ENCODE measurements around the gene DTWD2.
"Not testable (repeated sequence)": the region's sequence is repeated elsewhere in the genome, so short reads cannot be mapped to it uniquely, and the experiment has no call there.

DTWD2 gene

DNA sequence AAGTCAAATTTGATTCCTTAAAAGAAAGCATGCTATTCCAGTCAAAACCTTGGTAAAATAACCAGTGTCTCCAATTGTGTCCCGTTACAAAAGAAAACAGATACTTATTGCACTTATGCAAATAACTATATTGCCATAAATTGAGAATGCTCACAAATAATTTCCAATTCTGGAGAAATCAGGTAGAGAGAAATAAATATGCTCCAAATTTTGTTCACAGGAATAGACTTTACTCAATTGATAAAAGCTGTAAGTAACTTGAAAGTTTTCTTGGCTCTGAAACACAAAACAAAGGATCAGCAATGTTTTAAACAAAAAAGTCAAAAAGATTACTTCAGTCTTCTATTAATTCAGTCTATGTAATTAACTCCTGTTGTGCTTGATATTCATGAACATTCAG, 7.8 kb upstream of the DTWD2 start:
- DNase-seq: no peak

DNA sequence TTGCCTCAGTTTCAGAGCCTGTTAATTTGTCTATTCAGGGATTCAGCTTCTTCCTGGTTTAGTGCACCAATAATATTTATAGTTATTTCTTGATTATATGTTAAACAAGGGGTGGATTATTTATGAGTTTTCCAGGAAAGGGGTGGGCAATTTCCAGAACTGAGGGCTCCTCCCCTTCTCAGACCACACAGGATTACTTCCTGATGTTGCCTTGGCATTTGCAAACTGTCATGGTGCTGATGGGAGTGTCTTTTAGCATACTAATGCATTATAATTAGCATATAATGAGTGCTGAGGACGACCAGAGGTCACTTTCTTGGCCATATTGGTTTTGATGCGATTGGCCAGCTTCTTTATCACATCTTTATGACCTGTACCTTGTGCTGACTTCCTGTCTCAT, 6.2 kb upstream of the DTWD2 start:
- no peak for DNase-seq

GRCh38 chr5:118993118-118993517, 4.8 kb upstream of the DTWD2 start:
- not testable (repeated sequence) for DNase-seq

- not testable (repeated sequence) for DNase-seq
Measured at GRCh38 chr5:118992055-118992454, 3.7 kb upstream of the DTWD2 start.

DNA sequence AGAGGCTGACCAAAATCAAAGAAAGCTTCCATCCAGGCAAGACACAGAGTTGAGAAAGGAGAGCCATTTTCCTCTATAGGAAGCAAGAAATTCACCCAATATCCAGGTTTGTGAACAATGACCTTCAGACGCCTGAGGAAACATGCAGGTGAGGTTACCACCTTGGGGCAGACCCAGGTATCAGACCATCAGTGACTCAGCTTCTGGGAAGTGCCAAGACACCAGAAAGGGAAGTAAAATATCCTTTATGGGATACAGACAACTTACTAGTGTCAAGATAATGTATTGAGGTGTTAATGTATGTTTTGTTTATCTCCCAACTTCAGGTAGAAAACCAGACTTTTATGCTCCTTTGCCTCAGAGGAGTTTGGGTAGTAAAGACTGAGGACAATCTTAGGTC, 2.2 kb upstream of the DTWD2 start:
- no peak for DNase-seq

GRCh38 chr5:118989816-118990215, 1.5 kb upstream of the DTWD2 start:
- DNase-seq: no peak

DNA sequence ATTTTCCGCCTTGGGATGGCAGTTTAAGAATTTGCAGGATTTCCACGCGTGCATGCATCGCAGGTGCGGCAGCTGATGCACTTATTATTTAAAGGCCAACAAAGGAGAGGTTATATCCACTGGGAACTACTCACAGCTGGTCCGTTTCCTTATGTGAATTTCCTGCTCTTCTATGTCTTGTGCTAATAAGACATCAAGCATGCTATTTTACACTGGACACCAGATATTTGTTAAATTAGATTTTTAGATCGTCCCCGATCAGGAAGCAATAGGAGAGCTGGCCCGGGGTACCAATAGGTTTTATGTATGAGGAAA, 476 bp upstream of the DTWD2 start:
- no peak for DNase-seq

DNA sequence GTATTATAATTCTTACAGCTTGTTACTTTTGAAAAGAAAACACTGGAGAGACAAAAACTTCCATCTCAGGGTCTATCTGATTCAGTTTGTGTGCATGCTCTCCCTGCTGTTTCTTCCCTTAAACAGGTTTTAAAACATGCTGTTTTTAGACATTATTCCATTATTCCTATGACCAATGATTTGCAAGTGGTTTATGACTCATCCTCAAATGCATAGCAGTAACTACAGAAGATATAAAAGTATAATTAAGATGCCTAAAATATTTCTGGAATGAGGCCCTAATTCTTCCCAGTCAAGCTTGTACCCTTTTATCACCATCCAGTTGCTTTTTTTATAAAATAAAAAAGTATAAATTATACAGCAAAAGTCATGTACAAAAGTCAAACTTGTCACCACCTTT, 3.7 kb downstream of the DTWD2 start:
- no peak for DNase-seq

DNA sequence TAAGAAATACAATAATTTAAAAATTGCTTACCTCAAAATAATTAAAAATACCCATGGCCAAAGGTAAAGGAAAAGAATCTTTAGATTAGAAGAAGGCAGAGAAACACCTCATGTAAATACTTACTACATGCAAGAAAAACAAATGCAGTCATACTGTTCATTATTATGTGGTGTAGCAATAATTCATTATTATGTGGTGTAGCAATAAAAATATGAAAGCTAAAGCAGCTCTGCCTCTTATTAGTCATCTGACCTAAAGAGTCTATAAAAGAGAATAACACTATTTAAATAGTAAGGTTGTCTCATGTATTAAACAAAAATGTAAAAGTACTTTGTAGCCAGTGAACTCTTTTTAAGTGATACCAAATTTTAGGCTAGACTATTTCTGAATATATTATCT, 6.6 kb downstream of the DTWD2 start:
- no peak for DNase-seq

DNA sequence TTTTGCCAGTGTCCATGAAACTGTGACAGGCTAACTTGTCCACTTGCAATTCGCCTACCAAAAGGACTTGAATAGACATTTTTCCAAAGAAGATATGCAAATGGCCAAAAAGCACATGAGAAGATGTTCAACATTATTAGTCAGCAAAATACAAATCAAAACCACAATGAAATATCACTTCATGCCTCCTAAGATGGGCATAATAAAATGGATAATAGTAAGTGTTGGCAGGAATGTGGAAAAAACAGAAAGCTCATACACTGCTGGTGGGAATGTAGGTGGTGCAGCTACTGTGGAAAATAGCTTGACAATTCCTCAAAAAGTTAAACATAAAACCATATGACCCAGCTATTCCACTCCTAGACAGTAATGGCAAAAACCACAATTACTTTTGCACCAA, 7.9 kb downstream of the DTWD2 start:
- no peak for DNase-seq

- DNase-seq: no peak
Measured at GRCh38 chr5:118980017-118980416, 8.3 kb downstream of the DTWD2 start.

DNA sequence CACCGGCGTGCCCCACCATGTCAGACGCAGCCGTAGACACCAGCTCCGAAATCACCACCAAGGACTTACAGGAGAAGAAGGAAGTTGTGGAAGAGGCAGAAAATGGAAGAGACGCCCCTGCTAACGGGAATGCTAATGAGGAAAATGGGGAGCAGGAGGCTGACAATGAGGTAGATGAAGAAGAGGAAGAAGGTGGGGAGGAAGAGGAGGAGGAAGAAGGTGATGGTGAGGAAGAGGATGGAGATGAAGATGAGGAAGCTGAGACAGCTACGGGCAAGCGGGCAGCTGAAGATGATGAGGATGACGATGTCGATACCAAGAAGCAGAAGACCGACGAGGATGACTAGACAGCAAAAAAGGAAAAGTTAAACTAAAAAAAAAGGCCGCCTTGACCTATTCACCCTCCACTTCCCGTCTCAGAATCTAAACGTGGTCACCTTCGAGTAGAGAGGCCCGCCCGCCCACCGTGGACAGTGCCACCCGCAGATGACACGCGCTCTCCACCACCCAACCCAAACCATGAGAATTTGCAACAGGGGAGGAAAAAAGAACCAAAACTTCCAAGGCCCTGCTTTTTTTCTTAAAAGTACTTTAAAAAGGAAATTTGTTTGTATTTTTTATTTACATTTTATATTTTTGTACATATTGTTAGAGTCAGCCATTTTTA, 14.4 kb downstream of the DTWD2 start:
- DNase-seq: not testable (repeated sequence)

DNA sequence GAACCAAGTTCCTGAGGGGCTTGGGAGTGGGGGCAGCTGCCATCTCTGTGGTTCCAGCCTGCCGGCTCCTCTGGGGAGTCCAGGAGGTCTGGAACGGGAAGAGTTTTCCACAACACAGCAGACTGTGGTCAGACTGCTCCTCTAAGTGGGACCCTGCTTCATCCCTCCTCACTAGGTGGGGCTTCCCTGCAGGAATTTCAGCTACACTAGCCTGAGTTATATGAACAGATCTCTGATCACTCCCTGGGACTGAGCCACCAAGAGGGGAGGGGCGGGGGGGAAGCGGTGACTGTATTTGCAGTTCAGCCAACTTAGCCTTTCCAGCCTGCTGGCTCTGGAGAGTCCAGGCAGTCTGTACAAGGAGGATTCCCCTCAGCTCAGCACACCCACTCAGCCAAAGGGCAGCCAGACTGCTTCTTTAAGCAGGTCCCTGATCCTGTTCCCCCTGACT, 19.4 kb downstream of the DTWD2 start:
- DNase-seq: no peak

DNA sequence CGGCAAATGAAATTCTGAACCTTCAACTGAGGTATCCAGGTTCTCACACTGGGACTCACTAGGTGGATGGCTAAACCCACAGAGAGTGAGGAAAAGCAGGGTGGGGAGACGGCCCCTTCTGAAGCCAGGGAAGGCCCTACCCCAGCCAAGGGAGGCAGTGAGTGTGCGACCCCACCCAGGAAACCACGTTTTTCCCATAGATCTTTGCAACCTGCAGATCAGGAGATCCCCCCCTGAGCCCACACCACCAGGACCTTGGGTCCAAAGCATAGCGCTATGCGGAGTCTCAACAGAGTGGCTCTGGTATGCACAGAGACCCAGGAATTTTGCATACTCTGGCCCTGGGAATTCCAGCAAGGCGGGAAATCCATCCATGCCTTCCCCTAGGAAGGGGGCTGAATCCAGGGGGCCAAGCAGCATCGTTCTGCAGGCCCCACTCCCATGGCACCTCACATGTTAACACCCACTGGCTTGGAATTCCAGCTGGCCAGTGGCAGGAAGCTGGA, 19.9 kb downstream of the DTWD2 start:
- no peak for DNase-seq

DNA sequence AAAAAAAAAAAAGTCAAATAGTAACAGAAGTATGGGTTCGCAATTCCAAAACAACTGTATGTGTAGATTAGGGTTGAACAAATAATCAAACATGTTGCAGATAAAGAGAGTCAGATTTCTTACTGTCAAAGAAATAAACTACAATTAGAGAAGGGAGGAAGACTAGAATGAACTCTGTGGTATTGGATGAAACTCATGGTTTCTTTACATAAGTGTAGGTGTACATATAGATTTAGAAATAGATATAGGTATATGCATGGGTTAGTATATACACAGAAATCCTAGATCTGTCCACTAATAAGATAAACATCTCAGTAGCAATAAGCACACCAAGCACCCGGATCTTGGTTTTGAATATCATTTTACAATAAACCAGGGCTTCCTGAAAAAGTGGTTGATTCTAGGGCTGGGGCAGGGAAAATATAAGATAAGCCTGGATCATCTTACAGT, 21.3 kb downstream of the DTWD2 start:
- no peak for DNase-seq

DNA sequence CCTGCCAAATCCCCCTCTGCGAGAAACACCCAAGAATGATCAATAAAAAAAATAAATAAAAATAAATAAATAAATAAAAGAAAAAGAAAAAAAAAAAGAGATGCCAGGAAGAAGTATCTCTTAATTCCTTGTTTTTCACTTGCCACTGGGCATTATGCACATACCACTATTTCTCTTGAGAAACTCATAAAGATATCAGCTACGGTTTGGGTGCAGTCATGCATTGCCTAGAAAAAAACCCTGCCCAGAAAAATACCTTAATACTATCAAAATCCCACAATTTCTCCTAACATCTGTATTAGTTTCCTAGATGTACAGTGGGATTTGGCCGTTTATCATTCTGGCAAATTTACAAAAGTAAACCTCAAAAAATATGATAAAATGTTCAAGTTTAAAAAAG, 22.5 kb downstream of the DTWD2 start:
- no peak for DNase-seq

DNA sequence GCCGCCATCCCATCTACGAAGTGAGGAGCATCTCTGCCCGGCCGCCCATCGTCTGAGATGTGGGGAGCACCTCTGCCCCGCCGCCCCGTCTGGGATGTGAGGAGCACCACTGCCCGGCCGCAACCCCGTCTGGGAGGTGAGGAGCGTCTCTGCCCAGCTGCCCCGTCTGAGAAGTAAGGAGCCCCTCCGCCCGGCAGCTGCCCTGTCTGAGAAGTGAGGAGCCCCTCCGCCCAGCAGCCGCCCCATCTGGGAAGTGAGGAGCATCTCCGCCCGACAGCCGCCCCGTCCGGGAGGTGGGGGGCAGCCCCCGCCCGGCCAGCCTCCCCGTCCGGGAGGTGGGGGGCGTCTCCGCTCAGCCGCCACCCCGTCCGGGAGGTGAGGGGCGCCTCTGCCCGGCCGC, 23.4 kb downstream of the DTWD2 start:
- not testable (repeated sequence) for DNase-seq

GRCh38 chr5:118964388-118964787, 24.0 kb downstream of the DTWD2 start:
- not testable (repeated sequence) for DNase-seq

GRCh38 chr5:118963169-118963568, 25.2 kb downstream of the DTWD2 start:
- DNase-seq: no peak

- no peak for DNase-seq
Measured at GRCh38 chr5:118960557-118960956, 27.8 kb downstream of the DTWD2 start.

DNA sequence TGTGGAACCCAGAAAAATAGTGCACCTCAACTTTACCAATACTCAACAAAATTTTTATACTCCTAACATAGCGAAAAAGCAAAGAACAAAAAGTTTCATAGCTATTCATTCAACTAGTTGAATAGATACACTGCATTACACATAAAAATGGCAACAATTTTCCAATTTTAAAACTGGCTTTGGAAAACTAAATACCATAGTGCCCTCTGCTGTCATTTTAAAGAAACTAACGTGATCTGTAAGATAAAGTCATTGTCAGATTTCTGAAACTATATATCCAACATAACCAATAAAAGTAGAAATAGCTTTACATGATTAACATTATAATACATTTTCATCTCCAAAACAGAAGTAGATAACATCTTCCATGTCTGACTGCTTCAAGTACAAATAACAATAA, 31.6 kb downstream of the DTWD2 start:
- DNase-seq: no peak

- DNase-seq: no peak
Measured at GRCh38 chr5:118953652-118954005, 34.7 kb downstream of the DTWD2 start.

GRCh38 chr5:118952992-118953651, 35.2 kb downstream of the DTWD2 start:
- no peak for DNase-seq

DNA sequence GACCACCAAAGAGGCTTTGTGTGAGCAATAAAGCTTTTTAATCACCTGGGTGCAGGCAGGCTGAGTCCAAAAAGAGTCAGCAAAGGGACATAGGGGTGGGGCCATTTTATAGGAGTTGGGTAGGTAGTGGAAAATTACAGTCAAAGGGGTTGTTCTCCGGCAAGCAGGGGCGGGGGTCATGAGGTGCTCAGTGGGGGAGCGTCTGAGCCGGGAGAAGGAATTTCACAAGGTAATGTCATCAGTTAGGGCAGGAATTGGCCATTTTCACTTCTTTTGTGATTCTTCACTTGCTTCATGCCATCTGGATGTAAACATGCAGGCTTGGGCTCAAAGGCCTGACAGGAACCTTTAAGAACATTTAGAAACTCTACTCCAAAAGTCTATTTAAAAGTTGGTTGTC, 36.0 kb downstream of the DTWD2 start:
- DNase-seq: not testable (repeated sequence)

DNA sequence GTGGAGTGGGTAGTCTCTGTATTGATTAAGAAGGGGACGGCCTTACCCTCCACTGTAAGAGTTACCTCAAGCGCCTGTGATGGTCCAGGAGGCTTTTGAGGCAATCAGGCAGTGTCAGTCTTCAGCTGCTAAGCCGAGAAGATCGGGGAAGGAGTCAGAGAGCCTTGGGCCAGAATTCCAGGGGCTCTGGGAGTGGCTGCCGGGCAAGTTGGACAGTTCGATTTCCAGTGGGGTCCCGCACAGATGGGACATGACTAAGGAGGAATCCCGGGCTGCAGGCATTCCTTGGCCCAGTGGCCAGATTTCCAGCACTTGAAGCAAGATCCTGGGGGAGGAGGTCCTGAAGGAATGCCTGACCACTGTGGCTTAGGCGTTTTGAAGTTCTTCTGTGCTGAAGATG, 38.0 kb downstream of the DTWD2 start:
- not testable (repeated sequence) for DNase-seq
